HUES6 (cell line): ENCODE measurements around the gene FAM227B.

ENCODE experiments used
- H3K27ac ChIP-seq: 2 replicates; pipeline ENCODE4 v1.7.0; 2013; ENCODE audit warnings: low read depth, mild to moderate bottlenecking, low read length, inconsistent platforms
- H3K27me3 ChIP-seq: 2 replicates; pipeline ENCODE4 v1.6.1; 2013; ENCODE audit warnings: low read length; ENCODE audit not compliant: control insufficient read depth, insufficient read depth
- H3K36me3 ChIP-seq: 2 replicates; pipeline ENCODE4 v1.6.1; 2013; ENCODE audit warnings: low read length; ENCODE audit not compliant: control insufficient read depth, insufficient read depth
- H3K4me1 ChIP-seq: 2 replicates; pipeline ENCODE4 v1.6.1; 2013; ENCODE audit warnings: low read length; ENCODE audit not compliant: control insufficient read depth, insufficient read depth
- H3K4me3 ChIP-seq: 2 replicates; pipeline ENCODE4 v1.5.1; 2013; ENCODE audit warnings: low read depth, low read length
- H3K9ac ChIP-seq: one replicate; pipeline ENCODE4 v1.6.1; 2013; ENCODE audit warnings: mild to moderate bottlenecking, low read length
- H3K9me3 ChIP-seq: 2 replicates; pipeline ENCODE4 v1.6.1; 2013; ENCODE audit warnings: low read depth, low read length; ENCODE audit not compliant: control insufficient read depth, insufficient read depth

The FAM227B gene

GRCh38 chr15:49644364-49644794 is 23.8 kb upstream of the FAM227B start:
- H3K4me1 ChIP-seq: peaks cover 11% of the 10 kb centered on the region; the same call in 1 of the 2 replicates
- H3K27me3 ChIP-seq: no peaks in the 10 kb centered on the region
- H3K27ac ChIP-seq: no peak overlapping the region
- H3K4me3 ChIP-seq: no peak overlapping the region
- no peaks in the 10 kb centered on the region for H3K9me3 ChIP-seq
- no peak overlapping the region for H3K9ac ChIP-seq
- H3K36me3 ChIP-seq: peaks cover 4% of the 10 kb centered on the region; the same call in 1 of the 2 replicates

- Histone ChIP-seq H3K4me1 (no peaks in the 10 kb centered on the region), H3K9me3 (no peaks in the 10 kb centered on the region)
These were observed 17.2 kb upstream of the FAM227B start for GRCh38 chr15:49637857-49638256.

GRCh38 chr15:49628379-49628778 is 7.8 kb upstream of the FAM227B start:
- Histone ChIP-seq H3K9ac (no peak overlapping the region), H3K4me3 (no peak overlapping the region), H3K9me3 (peaks cover 13% of the 10 kb centered on the region), H3K27me3 (no peaks in the 10 kb centered on the region), H3K4me1 (no peaks in the 10 kb centered on the region), H3K36me3 (peaks cover 67% of the 10 kb centered on the region), H3K27ac (no peak overlapping the region)

More at GRCh38 chr15:49637857-49638256, 17.2 kb upstream of the FAM227B start:
- Histone ChIP-seq H3K9ac (no peak overlapping the region), H3K36me3 (peaks cover 21% of the 10 kb centered on the region), H3K4me3 (no peak overlapping the region), H3K27ac (no peak overlapping the region), H3K27me3 (no peaks in the 10 kb centered on the region)

GRCh38 chr15:49627407-49627877 is 6.8 kb upstream of the FAM227B start:
- Histone ChIP-seq H3K27ac (no peak overlapping the region), H3K4me1 (no peaks in the 10 kb centered on the region), H3K9ac (no peak overlapping the region), H3K9me3 (peaks cover 14% of the 10 kb centered on the region), H3K4me3 (no peak overlapping the region), H3K27me3 (no peaks in the 10 kb centered on the region), H3K36me3 (peaks cover 63% of the 10 kb centered on the region)

GRCh38 chr15:49625460-49626036 is 4.9 kb upstream of the FAM227B start:
- Histone ChIP-seq H3K4me1 (0 out of 2 replicates have a peak, but pooled peaks cover 5% of the 10 kb centered on the region), H3K4me3 (no peak overlapping the region), H3K36me3 (peaks cover 58% of the 10 kb centered on the region)

GRCh38 chr15:49624056-49624455 is 3.4 kb upstream of the FAM227B start:
- H3K27ac ChIP-seq: no peak overlapping the region
- no peak overlapping the region for H3K4me3 ChIP-seq
- peaks cover 14% of the 10 kb centered on the region for H3K9me3 ChIP-seq
- H3K36me3 ChIP-seq: peaks cover 51% of the 10 kb centered on the region
- H3K27me3 ChIP-seq: no peaks in the 10 kb centered on the region
- H3K4me1 ChIP-seq: 0 out of 2 replicates have a peak, but pooled peaks cover 5% of the 10 kb centered on the region
- H3K9ac ChIP-seq: no peak overlapping the region

More at GRCh38 chr15:49625460-49626036, 4.9 kb upstream of the FAM227B start:
- H3K9me3 ChIP-seq: peaks cover 14% of the 10 kb centered on the region
- H3K27ac ChIP-seq: no peak overlapping the region
- no peaks in the 10 kb centered on the region for H3K27me3 ChIP-seq
- H3K9ac ChIP-seq: no peak overlapping the region

- Histone ChIP-seq H3K27ac (no peak overlapping the region), H3K9me3 (peaks cover 14% of the 10 kb centered on the region), H3K36me3 (peaks cover 37% of the 10 kb centered on the region), H3K27me3 (no peaks in the 10 kb centered on the region), H3K4me3 (peak overlapping the region; percentile 88), H3K4me1 (0 out of 2 replicates have a peak, but pooled peaks cover 5% of the 10 kb centered on the region), H3K9ac (no peak overlapping the region)
These were observed 1.9 kb upstream of the FAM227B start for GRCh38 chr15:49622561-49622960.

GRCh38 chr15:49621887-49622286 is 1.3 kb upstream of the FAM227B start:
- peaks cover 31% of the 10 kb centered on the region for H3K36me3 ChIP-seq
- peaks cover 14% of the 10 kb centered on the region for H3K9me3 ChIP-seq
- H3K4me3 ChIP-seq: peak overlapping the region; percentile 88
- H3K9ac ChIP-seq: peak overlapping the region; percentile 31
- H3K4me1 ChIP-seq: 0 out of 2 replicates have a peak, but pooled peaks cover 5% of the 10 kb centered on the region
- H3K27me3 ChIP-seq: no peaks in the 10 kb centered on the region
- no peak overlapping the region for H3K27ac ChIP-seq

- Histone ChIP-seq H3K27ac (peak overlapping the region; percentile 83; the same call in 1 of the 2 replicates), H3K27me3 (no peaks in the 10 kb centered on the region), H3K36me3 (peaks cover 27% of the 10 kb centered on the region), H3K4me1 (0 out of 2 replicates have a peak, but pooled peaks cover 5% of the 10 kb centered on the region), H3K9ac (peak overlapping the region; percentile 87), H3K4me3 (peak overlapping the region; percentile 88), H3K9me3 (peaks cover 14% of the 10 kb centered on the region)
These were observed 788 bp upstream of the FAM227B start for GRCh38 chr15:49621401-49621811.

GRCh38 chr15:49620199-49620598 is 419 bp downstream of the FAM227B start:
- H3K36me3 ChIP-seq: peaks cover 15% of the 10 kb centered on the region
- H3K9ac ChIP-seq: peak overlapping the region; percentile 41
- peaks cover 10% of the 10 kb centered on the region for H3K9me3 ChIP-seq
- H3K4me1 ChIP-seq: 0 out of 2 replicates have a peak, but pooled peaks cover 5% of the 10 kb centered on the region
- 0 out of 2 replicates have a peak overlapping the region, but pooled peaks have one; percentile 2 for H3K27ac ChIP-seq
- H3K4me3 ChIP-seq: peak overlapping the region; percentile 88
- no peaks in the 10 kb centered on the region for H3K27me3 ChIP-seq

- Histone ChIP-seq H3K4me1 (0 out of 2 replicates have a peak, but pooled peaks cover 5% of the 10 kb centered on the region), H3K4me3 (no peak overlapping the region), H3K9ac (no peak overlapping the region), H3K27me3 (no peaks in the 10 kb centered on the region), H3K36me3 (peaks cover 7% of the 10 kb centered on the region; the same call in 1 of the 2 replicates), H3K27ac (no peak overlapping the region), H3K9me3 (peaks cover 12% of the 10 kb centered on the region)
These were observed 1.4 kb downstream of the FAM227B start for GRCh38 chr15:49619226-49619625.
